Measurements from ENCODE around the gene SKIDA1.

The SKIDA1 gene

DNA sequence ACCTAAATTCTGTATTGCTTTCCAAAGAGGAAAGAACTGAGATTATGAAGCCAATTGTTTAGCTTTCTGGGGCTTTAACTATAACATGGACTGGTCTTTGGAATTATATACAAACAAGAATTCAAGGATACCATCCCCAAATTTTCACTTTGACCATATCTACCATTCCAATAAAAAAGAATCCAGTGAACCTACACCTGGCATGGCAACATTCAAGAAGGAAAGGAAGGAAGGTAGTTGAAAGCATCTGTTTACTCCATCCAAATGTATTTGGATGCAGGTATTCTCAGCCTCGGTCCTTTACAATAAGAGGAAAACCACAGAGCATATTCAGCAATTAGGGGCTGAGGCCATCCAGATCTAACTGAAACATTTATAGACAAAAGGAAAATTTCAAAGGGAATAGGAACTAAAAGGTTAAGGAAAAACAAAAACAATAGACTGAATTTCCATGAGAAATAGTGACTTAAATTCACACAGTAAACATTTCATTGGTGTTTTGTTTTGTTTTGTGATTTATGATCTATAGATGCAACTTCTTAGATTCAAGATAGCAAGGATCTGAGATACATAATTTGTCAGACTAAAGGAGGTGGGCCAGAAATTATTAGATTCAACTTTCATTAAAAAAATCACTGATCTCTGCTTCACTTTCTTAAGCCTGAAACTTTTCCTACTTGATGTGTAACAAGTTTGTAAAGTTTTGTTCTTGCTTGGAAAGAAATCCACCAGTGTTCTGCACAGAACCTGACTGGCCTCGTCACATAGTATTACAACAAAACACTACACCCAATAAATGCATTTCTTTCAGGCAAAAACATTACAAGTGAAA lies 12.7 kb downstream of the SKIDA1 start:
- peak overlapping the region; percentile 57 for H3K4me3 ChIP-seq (ENCODE audit: low read depth, low read length)
- no peak for DNase-seq (ENCODE audit: low read depth)
- TF ChIP-seq, protein P1, sequence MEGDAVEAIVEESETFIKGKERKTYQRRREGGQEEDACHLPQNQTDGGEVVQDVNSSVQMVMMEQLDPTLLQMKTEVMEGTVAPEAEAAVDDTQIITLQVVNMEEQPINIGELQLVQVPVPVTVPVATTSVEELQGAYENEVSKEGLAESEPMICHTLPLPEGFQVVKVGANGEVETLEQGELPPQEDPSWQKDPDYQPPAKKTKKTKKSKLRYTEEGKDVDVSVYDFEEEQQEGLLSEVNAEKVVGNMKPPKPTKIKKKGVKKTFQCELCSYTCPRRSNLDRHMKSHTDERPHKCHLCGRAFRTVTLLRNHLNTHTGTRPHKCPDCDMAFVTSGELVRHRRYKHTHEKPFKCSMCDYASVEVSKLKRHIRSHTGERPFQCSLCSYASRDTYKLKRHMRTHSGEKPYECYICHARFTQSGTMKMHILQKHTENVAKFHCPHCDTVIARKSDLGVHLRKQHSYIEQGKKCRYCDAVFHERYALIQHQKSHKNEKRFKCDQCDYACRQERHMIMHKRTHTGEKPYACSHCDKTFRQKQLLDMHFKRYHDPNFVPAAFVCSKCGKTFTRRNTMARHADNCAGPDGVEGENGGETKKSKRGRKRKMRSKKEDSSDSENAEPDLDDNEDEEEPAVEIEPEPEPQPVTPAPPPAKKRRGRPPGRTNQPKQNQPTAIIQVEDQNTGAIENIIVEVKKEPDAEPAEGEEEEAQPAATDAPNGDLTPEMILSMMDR (IDR thresholded peaks at IDR 0.05; ENCODE audit: low read depth, low read length, missing control alignments) = no peak
- in situ Hi-C loops (cut with HindIII; ENCODE audit: low sequenced_read_pairs) = loop anchor here (25.0 kb wide), 2 partner anchors 225 to 425 kb away; no protein-coding TSS in a partner anchor

DNA sequence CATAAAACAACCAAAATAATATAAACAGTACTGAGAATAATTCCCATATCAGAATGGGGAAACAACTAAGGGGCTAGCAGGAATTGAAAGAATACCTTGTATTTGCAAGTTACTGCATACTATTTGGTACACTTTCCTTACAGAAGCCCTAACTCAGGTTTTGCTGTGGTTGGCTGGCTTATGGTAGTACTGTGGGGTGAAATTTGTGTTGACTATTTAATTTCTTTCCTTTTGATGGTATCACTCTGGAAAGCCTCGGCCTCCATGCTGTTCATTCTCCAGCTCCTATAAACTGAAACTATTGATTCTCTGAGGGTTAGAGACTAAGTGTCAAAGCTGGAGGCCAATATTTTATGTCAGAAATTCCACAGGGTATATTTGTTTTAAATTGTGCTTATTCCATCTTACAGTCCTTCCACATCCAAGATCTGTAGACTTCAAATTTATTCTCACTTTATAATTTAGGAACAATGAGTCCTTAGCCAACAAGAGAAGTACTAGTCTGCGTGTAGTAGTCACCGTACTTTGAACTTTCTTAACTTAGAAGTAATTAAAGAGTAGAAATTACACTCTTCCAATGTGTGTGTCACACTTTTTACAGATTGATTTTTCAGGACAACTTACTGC lies 13.4 kb downstream of the SKIDA1 start:
- DNase-seq (ENCODE audit: low read depth) = no peak
- peak overlapping the region; percentile 16 for H3K4me3 ChIP-seq (ENCODE audit: low read depth, low read length)
- in situ Hi-C loops (cut with HindIII; ENCODE audit: low sequenced_read_pairs) = loop anchor here (25.0 kb wide), 2 partner anchors 225 to 425 kb away; no protein-coding TSS in a partner anchor
- TF ChIP-seq, protein P1 (IDR thresholded peaks at IDR 0.05; ENCODE audit: low read depth, low read length, missing control alignments) = no peak

DNA sequence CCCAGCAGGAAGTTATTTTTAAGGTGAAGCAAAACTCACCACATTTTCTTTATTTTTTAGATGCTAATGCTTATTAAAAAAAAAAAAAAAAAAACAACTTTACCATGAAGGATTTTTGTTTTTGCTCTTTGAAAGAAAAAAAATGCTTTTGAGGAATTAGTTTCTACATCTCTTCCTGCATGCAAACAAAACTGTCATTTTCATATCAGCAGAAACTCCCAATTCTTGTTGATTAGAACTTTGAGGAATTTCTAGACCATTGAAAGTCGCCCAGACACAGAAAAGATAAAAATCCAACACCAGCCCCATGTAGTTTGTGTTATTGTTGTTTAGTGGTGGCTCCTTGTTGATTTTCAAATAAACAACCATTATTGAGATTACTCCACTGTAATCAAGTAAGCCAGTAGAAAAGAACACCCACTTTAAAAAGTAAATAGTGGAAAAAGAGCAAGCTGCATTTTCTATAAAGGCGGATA lies 14.3 kb downstream of the SKIDA1 start:
- H3K4me3 ChIP-seq (ENCODE audit: low read depth, low read length) = no peak overlapping the region
- TF ChIP-seq, protein P1 (IDR thresholded peaks at IDR 0.05; ENCODE audit: low read depth, low read length, missing control alignments) = no peak
- in situ Hi-C loops (cut with HindIII; ENCODE audit: low sequenced_read_pairs) = loop anchor here (25.0 kb wide), 2 partner anchors 224 to 424 kb away; no protein-coding TSS in a partner anchor
- DNase-seq (ENCODE audit: low read depth) = no peak

DNA sequence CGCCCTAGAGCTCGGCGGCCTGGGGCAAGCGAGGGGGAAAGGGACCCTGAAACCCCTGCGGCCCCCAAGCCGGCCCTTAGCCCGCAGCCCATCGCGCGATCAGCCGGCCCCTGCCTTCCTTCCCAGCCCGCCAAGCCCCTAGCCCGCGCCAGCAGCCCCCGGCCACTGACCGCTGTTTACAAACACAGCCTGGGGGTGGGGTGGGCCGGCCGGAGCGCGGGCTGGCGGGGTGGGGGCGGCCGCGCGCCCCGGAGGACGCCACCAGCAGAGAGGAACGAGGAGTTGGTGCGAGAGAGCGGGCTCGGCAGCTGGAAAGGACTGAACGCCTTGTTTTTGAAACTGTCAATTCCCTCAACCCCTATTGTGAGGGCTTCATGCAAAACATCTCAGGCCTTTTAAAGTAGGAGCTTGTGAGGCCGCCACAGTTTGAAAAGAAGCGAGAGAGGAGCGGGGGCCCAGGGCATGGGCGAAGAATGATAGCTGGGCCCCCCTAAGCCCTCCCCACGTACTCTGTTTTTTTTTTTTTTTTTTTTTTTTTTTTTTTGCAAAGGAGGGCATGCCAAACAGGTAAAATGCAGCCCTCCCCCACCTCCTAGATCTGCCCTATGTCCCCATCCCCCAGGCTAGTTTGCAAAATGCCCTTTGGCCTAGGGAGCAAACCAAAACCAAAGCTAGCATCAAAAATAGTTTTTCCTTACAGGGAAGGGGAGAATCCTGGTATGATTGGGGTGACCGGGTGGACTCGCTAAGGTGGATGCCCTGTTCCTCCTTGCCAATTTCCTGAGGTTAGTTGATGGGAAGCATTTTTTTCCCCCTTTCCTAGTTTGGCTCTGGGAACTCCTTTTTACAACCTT lies 15.0 kb downstream of the SKIDA1 start:
- TF ChIP-seq, protein P1 (IDR thresholded peaks at IDR 0.05; ENCODE audit: low read depth, low read length, missing control alignments) = no peak
- in situ Hi-C loops (cut with HindIII; ENCODE audit: low sequenced_read_pairs) = loop anchor here (25.0 kb wide), 2 partner anchors 223 to 423 kb away; no protein-coding TSS in a partner anchor
- DNase-seq (ENCODE audit: low read depth) = no peak
- peak overlapping the region; percentile 26 for H3K4me3 ChIP-seq (ENCODE audit: low read depth, low read length)

DNA sequence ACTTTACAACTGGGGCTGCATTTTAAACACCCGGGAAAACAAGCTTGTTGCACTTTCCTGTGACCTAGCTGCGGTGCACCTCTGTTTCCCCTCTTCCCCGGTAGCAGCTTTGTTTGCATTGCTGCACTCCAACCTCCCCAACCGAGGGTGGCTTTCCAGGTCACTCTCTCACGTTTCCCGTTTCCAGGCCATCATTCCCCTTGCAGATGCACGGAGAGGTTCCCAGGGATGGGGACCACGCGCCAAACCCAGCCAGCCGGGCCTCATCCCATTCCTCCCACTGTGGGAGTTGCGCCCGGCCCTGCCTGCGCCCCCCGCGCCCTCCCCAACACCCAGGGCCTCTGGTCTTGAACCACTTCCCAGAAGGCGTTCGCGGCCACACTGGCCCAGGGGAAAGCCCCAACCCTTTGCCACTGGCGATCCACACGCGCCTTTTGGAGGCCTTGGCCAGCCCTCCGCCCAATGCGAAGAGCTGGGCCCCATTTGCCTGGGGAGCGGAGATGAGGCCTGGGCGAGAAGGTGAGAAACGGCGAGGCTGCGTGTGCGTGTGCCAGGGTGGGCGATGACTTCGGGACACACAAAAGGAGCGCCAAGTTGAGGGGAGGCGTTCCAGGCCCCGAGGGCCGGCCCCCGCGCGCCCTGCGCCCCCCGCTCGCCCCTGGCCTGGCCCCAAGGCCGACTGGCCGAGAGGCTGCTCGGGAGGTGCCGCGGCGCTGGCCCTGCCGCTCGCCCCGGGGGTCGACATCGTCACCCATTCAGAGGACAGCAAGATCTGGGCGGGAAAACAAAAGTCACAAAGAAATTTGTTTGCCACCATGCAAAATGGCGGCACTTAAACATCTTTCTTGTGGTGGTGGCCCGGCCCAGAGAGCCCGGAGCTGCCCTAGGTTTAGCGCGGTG lies 15.9 kb downstream of the SKIDA1 start:
- H3K4me3 ChIP-seq (ENCODE audit: low read depth, low read length) = peak overlapping the region; percentile 26
- no peak for DNase-seq (ENCODE audit: low read depth)
- TF ChIP-seq, protein P1 (IDR thresholded peaks at IDR 0.05; ENCODE audit: low read depth, low read length, missing control alignments) = no peak
- in situ Hi-C loops (cut with HindIII; ENCODE audit: low sequenced_read_pairs) = loop anchor here (25.0 kb wide), 2 partner anchors 222 to 422 kb away; no protein-coding TSS in a partner anchor

All from astrocyte of the cerebellum (primary cell).